Activated CD8-positive, alpha-beta memory T cell treated with anti-CD3 and anti-CD28 coated beads for 48 hours (primary cell): ENCODE measurements around the gene ADAMTS17.

ENCODE experiments used
- DNase-seq, 3 experiments: peaks; one replicate each; pipeline ENCODE4 v3.0.0-alpha.2; 2020; ENCODE audit warnings: low read depth in 2 of 3, low spot score in 2 of 3

The ADAMTS17 gene

GRCh38 chr15:100226107-100226506, 115.7 kb downstream of the ADAMTS17 start:
- no peak for DNase-seq

DNA sequence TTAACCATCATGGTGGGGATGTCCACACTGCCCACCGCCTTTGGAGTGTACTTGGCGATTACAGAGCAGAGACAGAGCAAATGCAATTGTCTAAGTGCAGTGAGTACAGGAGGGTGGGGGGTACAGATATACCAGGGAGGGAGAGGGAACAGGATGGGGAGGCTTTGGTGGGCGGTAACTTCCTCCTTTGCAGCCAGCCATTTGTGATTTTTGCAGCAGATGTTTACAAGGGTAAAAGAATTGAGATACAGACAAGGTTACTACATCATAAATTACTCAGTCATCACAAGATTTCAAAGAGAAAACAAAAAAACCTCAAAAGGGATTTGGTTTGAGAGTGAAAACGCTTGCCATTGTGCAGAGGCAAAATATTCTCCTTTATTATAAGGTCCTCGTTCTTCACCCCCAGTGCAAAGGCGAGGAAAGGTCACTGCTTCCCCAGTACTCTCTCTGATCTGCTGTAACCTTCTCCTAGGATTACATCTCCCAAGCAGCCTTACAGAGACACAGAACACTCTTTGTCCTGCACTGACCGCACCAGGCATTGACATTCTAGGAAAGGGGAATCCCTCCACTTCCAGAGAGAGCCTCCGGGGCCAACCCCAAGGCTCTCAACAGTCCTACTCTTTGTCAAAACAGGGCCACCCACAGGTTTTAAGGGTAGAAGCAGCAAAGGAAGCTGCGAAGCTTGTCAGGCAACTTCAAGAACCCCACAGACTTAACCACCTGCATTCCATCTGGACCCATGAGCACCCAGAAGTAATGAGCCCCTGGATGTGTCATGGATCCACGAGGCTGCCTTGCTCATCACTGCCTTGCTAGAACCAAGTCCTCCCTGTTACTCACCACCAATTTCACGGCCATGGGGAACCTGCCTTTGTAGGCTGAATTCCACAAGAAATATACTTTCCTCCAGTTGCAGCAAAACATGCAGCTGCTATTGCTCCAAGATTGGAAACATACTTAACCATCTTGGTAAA, 117.3 kb downstream of the ADAMTS17 start:
- DNase-seq, result no peak

- no peak for DNase-seq
Measured at GRCh38 chr15:100222349-100222715, 119.4 kb downstream of the ADAMTS17 start.

DNA sequence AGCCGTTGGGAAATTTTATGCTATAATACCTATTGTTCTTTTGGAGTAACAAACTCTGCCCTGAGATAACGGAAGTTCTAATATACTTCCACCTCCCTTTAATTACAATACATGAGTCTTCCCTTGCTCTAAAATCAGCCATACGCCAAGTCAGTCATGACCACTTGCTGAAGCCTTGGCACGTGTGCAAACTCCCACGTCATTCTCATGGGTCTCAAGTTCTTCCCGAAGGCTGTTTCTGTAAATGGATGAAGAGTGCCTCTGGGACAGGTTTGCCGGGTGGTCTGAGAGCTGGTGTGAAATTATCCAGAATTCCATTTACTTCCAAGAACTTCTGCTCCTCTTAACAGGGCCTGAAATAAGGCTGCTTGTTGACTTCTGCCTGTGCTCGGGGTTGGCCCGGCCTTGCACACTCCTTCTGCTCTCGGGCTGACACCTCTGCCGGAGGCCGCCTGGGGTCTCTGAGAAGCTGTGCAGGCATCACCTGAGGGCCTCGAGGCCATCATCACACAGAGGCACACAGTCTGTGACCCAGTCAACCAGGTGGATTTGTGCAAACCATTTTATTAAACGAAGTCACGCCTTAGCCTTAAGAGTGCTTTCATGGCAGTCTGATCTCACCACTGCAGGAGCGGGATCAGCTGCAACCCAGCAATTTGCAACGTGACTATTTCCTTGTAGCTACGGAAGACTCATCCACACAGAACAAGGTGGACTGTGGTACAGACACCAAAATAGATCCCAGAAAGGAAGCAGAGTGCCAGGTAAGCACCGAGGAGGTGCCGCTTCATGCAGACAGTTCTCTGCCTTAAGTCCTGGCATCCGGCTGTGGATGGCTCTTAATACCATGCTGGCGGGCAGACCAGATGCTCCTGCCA, 120.1 kb downstream of the ADAMTS17 start:
- no peak for DNase-seq

- no peak for DNase-seq
Measured at GRCh38 chr15:100220058-100220768, 121.6 kb downstream of the ADAMTS17 start.

DNA sequence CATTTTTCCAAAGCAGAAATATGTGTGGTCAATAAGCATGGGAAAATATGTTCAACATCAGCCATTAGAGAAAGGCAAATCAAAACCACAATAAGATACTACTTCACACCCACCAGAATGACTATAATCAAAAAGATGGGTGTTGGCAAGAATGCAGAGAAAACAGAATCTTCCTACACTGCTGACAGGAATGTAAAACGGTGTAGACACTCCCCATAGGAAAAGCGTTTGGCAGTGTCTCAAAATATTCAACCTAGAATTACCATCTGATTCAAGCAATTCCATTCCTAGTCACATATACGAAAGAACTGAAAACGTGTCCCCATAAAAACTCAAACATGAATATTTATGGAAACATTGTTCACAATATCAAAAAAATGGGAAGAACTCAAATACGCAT, 123.3 kb downstream of the ADAMTS17 start:
- no peak for DNase-seq

GRCh38 chr15:100216182-100216581, 125.6 kb downstream of the ADAMTS17 start:
- no peak for DNase-seq

- no peak for DNase-seq
Measured at GRCh38 chr15:100215843-100216169, 126.0 kb downstream of the ADAMTS17 start.

DNA sequence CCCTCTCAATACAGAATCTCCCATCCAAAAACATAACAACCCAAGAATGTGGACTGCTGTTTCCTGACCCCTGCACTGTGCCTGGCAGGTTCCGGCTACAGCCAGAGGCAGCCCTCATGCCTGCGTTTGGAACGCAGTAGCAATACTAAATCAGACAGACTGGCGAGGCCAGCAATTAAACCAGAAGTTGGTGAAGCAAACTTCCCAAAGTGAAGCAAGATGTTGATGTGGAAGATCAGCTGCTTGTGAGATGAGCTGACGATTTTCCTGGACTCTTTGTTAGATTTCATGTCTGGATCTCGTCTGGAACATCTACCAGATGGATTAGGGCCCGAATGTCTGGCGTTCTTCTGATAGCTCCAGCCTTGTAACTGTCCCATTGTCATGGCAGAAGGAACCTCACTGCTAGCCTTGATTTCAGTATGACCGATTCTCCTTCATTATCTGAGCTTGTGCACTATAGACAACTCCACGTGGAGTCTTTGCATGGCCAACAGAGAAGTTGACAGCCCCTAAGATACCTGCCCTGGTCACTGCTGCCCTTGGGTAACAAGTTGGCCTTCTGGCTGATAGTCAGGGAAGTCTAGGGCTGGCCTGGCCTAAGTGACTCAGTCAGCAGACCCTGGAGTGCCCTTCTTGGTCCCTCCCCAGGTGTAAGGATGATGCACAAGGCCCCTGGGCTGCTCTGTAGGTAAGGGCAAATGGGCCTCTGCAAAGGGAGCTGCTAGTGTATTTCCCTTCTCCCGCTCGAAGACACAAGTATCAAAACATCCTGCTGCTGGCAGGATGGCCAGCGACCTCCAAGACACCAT, 126.5 kb downstream of the ADAMTS17 start:
- DNase-seq, result no peak

DNA sequence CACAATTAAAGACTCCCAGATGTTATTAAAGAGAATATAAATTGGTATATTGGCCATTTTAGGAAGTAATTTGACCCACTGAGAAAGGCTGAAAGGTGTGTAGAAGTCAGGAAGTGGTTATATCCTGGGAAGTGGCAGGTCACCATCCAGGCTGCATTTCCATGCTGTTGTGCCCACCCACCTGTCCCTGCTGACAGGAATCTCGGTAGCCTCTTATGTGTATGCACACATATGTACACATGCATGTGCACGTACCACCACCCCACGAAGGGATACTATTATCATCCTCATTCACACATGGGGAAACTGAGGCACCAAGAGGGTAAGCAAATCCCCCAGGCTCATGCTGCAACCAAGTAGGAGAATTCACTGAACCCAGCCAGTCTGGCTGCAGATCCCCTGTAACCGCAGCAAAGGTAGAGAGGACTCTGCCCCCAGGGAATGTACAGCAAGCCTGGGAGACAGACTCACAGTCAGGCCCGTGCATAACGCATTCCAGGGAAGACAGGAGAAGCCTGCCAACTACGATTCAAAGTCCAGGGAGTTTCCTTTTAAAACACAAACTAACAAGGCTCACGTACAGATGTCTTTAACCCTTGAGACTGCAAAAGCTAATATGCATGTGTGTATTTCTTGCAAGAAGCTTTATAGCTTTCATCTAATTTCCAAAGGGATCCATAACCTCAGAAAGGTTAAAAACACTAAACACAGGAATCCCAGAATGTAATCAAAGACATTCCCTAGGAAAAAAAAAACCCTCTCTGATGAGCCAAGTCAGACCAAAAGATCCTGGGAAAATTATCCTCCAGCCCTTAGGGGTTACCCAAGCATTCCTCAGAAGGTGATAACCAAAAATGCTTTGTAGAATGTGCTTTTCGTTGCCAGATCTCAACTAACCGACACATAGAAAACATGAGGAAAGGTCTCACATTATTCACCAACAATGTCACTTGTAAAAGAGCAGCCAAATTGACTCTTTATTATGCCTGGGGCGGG, 129.6 kb downstream of the ADAMTS17 start:
- DNase-seq, result no peak

GRCh38 chr15:100210338-100210737, 131.4 kb downstream of the ADAMTS17 start:
- DNase-seq, result no peak

DNA sequence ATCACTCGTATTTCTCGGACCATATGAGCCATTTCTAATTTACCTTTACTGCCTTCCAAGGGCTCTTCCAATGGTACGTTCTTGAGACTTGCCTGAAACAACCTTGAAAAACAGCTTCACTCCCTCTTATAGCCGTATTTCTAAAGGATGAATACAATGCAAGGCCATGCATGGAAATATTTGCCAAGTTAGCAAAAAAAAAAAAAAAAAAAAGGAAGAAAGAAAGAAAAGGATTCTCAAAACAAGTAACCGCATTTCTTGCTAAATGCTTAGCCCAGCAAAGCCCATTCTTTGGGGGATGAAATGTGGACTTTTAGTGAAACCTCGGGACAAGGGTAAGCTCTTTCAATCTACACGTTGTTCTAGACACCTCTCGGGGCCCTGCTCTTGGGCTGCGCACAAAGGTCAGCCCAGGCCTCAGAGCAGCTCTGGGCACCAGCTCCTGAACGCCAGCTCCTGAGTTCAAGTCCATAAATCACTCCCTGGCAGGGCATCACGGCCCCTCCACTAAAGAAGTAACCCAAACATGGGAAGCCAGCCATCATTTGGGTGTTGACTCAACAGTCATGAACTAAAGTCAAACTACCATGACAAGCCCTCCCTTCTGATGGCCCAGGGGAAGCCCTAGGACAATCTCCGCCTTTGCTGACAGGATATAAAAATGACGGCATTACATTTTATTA, 132.7 kb downstream of the ADAMTS17 start:
- DNase-seq, result no peak

GRCh38 chr15:100207053-100207452, 134.7 kb downstream of the ADAMTS17 start:
- DNase-seq, result no peak

DNA sequence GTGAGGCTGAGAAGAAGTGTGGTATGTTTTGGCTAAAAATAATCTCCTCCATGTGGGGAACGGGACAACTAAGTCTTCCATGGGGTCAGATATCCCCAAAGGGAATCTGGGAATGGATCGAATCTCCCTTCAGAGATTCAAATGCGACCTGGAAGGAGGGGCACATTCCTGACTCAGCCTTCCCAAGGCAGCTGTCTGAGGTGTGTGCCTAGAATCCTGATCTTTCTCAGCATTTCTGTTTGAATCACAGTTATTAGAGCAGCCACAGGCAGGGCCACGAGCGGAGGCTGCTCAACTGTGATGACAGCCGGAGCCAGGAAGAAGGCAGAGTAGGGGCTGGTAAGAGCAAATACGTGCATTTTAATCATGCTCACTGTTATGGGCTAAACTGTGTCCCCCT, 135.1 kb downstream of the ADAMTS17 start:
- no peak for DNase-seq

DNA sequence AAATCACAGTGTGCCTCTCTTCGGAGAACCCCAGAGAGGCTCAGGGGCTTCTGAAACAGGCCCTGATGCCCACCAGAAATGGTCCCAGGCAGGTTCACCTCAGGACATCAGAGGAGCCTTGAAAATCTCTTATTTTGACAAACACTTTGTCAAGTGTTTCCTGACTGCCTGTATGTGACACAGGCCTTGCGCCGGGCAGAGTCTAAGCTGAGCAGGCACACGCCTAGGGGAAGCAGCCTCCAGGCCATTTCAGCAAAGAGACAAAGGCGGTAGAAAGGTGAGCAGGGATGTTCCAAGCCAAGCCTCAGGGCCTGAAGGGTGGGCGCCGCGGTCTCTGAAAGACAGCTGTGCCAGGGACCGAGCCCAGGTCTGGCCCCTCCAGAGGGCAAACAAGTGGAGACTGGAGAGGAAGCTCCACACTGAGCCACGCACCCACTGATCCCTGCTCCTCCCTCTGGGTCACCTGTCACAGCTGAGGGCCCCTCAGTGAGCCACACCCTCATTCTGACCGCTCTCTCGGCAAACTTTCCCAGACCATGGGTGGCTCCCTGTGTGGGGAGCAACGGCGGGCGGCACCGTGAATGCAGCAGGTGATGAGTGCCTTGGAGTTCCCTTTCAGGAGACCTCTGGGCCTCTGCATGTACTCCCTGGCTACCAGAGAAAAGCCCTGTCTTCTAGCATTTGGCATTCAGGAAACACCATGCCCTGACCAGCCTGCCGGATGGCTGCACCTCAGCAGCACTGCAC, 136.1 kb downstream of the ADAMTS17 start:
- no peak for DNase-seq

- no peak for DNase-seq
Measured at GRCh38 chr15:100204771-100205170, 137.0 kb downstream of the ADAMTS17 start.

DNA sequence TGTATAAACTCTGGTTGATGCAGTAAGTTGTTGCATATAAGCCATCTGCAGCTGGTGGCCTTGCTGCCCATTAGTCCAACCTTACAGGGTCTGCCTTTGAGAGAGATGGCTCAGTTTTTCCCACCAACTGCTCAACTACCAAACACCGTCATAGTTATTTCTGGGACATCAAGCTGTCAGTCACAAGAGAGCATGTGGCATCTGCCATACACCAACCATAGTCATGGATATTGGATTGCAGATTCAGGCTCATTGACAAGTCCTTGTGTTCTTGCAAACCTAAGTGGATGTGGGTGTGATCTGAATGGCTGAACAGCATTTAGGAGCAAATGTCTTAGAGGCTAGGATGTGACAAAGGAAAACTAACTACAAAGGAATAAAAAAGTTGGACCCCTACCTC, 137.6 kb downstream of the ADAMTS17 start:
- DNase-seq, result no peak

DNA sequence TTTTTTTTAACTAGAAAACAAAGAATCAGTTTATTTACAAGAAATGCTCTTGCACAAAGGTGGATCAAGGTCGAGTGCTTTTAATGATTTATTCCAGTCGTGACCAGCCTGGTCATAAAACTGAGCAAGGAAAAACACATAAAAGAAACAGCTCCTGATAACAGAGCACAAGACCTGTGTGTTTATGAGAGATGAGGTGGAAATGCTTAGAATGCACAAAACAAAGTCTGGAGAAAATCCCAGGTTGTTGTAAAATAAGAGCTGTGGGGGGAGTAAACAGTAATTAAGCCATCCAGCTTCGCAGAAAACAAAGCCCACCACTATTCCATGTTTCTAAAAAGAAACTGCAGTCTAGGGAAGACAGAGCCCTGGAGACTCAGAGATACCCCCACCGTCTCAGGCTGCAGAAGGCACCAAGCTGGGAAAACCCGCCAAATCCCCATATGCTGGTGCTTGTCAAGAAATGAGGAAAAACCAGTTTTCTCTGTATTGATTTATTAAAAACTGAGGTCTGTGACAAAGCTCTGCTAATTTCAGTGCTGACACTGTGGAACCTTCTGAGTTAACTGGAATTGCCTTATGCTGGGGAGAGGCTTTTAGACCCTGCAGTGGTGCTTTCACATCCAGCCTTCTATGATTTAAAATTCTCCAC, 139.3 kb downstream of the ADAMTS17 start:
- no peak for DNase-seq
